Parathyroid adenoma (tissue), 2 donors: Measurements from ENCODE around the gene FCHSD1.

Source experiments
- H2AFZ ChIP-seq: fragments of 300-600 bp; sonication (generic); one replicate; pipeline ENCODE4 v1.7.0; 2017; ENCODE audit warnings: antibody characterized with exemption, mild to moderate bottlenecking
- H3K27ac ChIP-seq: fragments of 300-600 bp; sonication (generic); one replicate; pipeline ENCODE4 v1.7.0; 2017
- H3K27me3 ChIP-seq: fragments of 300-600 bp; sonication (generic); one replicate; pipeline ENCODE4 v1.7.0; 2017; ENCODE audit warnings: low read length; ENCODE audit not compliant: control insufficient read depth, insufficient read depth
- H3K36me3 ChIP-seq: fragments of 300-600 bp; sonication (generic); one replicate; pipeline ENCODE4 v1.7.0; 2017; ENCODE audit warnings: low read length; ENCODE audit not compliant: control insufficient read depth, insufficient read depth
- H3K4me1 ChIP-seq: fragments of 300-600 bp; sonication (generic); one replicate; pipeline ENCODE4 v1.7.0; 2017; ENCODE audit warnings: control low read depth
- H3K4me2 ChIP-seq: fragments of 300-600 bp; sonication (generic); one replicate; pipeline ENCODE4 v1.7.0; 2017; ENCODE audit warnings: low read length
- H3K4me3 ChIP-seq: fragments of 300-600 bp; sonication (generic); one replicate; pipeline ENCODE4 v1.7.0; 2017; ENCODE audit warnings: low read depth, low read length
- H3K79me2 ChIP-seq: fragments of 300-600 bp; sonication (generic); one replicate; pipeline ENCODE4 v1.7.0; 2017; ENCODE audit warnings: control low read depth
- H3K9ac ChIP-seq: fragments of 300-600 bp; sonication (generic); one replicate; pipeline ENCODE4 v1.7.0; 2017; ENCODE audit warnings: mild to moderate bottlenecking
- H3K9me3 ChIP-seq: fragments of 300-600 bp; sonication (generic); one replicate; pipeline ENCODE4 v1.7.0; 2017; ENCODE audit warnings: low read length; ENCODE audit not compliant: control insufficient read depth
- TF ChIP-seq, protein P1 (sequence below): fragments of 300-600 bp; sonication (generic); IDR thresholded peaks from one replicate; pipeline ENCODE4 v1.7.0; 2017; ENCODE audit warnings: antibody characterized with exemption, mild to moderate bottlenecking
- donor health status: primary hyperparathyroidism.

Gene FCHSD1

DNA sequence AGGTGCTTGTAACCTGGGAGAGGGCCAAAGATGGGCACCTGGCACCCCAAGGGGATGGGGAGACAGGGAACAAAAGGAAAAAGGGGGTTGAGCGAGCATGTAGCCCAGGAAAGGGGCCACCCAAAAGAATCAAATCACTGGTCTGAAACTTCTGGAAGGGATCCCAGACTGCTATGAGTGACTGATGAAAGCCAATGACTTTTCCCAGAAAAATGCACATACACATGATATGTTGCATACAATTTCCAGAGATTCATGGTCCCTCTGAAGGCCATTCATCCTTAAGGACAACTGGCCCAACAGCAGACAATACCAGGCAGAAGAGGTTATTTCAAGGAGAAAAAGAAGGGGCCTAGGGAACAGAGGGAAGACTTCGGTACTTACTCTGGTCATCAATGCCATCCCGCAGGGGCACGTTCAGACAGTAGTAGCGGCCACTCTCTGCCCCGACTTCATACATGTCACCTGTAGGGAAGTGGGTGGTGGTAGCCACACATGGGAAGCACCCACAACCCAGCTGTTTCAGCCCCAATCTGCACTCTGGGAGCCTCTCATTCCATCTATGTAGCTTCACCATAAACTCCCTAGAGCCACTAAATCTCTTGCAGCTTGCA is 22.9 kb downstream of the FCHSD1 start:
- no peak overlapping the region for H2AFZ ChIP-seq
- no peaks in the 10 kb centered on the region for H3K36me3 ChIP-seq
- peaks cover 4% of the 10 kb centered on the region for H3K79me2 ChIP-seq
- no peak overlapping the region for H3K9ac ChIP-seq
- H3K27me3 ChIP-seq = no peaks in the 10 kb centered on the region
- peaks cover 18% of the 10 kb centered on the region for H3K4me1 ChIP-seq
- no peaks in the 10 kb centered on the region for H3K9me3 ChIP-seq
- TF ChIP-seq, protein P1, sequence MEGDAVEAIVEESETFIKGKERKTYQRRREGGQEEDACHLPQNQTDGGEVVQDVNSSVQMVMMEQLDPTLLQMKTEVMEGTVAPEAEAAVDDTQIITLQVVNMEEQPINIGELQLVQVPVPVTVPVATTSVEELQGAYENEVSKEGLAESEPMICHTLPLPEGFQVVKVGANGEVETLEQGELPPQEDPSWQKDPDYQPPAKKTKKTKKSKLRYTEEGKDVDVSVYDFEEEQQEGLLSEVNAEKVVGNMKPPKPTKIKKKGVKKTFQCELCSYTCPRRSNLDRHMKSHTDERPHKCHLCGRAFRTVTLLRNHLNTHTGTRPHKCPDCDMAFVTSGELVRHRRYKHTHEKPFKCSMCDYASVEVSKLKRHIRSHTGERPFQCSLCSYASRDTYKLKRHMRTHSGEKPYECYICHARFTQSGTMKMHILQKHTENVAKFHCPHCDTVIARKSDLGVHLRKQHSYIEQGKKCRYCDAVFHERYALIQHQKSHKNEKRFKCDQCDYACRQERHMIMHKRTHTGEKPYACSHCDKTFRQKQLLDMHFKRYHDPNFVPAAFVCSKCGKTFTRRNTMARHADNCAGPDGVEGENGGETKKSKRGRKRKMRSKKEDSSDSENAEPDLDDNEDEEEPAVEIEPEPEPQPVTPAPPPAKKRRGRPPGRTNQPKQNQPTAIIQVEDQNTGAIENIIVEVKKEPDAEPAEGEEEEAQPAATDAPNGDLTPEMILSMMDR = no peak
- no peak overlapping the region for H3K4me2 ChIP-seq
- no peak overlapping the region for H3K27ac ChIP-seq
- no peak overlapping the region for H3K4me3 ChIP-seq

DNA sequence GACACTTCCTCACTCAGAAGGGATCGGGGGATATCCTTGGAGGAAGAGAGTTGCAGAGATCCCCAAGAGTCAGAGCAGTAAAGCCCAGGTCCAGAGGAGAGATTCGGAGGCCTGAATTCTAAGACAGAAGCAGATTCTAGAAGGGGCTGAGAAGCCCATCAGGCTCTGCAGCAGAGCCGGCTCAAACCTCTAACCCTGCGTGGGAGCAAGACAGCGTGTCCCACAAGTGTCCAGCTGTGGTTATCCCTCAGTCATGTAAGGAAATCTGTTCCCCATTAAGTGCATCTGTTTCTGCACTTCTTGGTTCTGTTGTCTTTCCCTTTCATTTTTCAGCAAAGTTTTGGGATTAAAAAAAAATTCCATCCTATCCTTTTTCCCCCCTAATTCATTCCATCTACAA is 27.6 kb downstream of the FCHSD1 start:
- H3K4me2 ChIP-seq = no peak overlapping the region
- H3K27ac ChIP-seq = no peak overlapping the region
- no peak overlapping the region for H3K9ac ChIP-seq
- no peaks in the 10 kb centered on the region for H3K79me2 ChIP-seq
- no peaks in the 10 kb centered on the region for H3K9me3 ChIP-seq
- no peaks in the 10 kb centered on the region for H3K27me3 ChIP-seq
- peaks cover 18% of the 10 kb centered on the region for H3K4me1 ChIP-seq
- no peaks in the 10 kb centered on the region for H3K36me3 ChIP-seq
- H2AFZ ChIP-seq = no peak overlapping the region
- TF ChIP-seq, protein P1 = no peak
- no peak overlapping the region for H3K4me3 ChIP-seq

DNA sequence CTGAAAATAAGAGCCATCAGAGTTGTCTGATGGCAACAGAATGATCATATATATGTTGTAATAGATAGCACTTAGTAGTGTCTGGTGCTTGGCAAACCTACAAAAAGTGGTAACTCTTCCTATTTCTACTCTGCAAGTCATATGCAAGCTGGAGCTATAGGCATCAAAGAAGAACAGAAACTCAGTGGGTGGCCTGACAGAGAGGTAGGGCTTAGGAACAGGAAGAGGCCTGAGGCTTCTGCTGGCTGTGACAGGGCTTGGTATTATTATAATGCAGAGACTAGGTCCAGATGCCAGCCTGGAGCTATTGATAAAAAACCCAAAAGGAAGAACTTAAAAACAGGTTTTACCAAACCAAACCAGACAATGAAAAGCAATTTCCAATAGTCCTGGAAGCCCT is 28.0 kb downstream of the FCHSD1 start:
- Histone ChIP-seq H3K9ac (no peak overlapping the region), H3K27ac (no peak overlapping the region)
- TF ChIP-seq, protein P1 = no peak

DNA sequence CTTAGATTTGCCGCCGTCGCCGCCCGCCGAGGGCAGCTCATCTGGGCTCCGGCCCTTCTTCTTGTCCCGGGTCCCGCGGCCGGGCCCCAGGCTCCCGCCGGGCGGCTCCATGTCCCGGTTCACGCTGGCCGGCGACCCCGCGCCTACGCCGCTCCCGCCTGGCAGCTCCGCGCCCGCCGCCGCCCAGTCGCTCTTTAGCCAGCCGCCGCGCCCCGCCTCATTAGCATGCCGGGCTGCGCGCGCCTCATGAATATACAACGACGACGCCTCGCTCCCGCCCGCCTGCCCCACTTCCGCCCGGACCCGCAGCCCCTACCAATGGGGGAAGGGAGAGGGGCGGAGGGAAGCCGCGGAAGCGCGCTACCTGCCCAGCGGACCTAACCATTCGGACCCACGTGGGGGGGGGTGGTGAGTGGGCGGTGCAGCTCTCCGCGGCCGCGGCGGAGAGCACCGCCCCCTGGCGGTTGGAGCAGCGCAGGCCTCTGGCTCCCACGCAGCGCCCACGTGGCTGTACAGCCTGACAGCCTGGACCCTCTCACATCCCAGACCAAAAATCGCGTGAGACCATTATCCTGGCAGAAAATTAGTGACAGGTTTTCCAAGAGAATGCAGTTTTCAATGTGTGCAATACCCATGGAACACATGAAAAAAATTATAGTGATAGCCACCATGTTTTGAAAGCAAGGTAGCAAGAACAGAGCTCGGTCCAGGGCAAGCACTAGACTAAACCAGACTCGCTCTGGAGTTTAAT is 32.2 kb downstream of the FCHSD1 start, which contains the start of gene DIAPH1:
Gene DIAPH1 (minus strand): TSS at position 197 of the 751 bp plus-strand sequence. CDS start 86 bp downstream, at position 111.
- H3K27me3 ChIP-seq = no peaks in the 10 kb centered on the region
- no peaks in the 10 kb centered on the region for H3K9me3 ChIP-seq
- peaks cover 6% of the 10 kb centered on the region for H3K79me2 ChIP-seq
- H3K4me1 ChIP-seq = peaks cover 14% of the 10 kb centered on the region
- peak within 1 kb of the TSS; percentile 79 for H3K9ac ChIP-seq
- peak within 1 kb of the TSS; percentile 90 for H3K4me3 ChIP-seq
- peak within 1 kb of the TSS; percentile 84 for H2AFZ ChIP-seq
- TF ChIP-seq, protein P1 = peak; percentile 100
- no peaks in the 10 kb centered on the region for H3K36me3 ChIP-seq
- H3K4me2 ChIP-seq = peak within 1 kb of the TSS; percentile 86
- H3K27ac ChIP-seq = peak within 1 kb of the TSS; percentile 82

More for the DNA sequence above, 28.0 kb downstream of the FCHSD1 start:
- Histone ChIP-seq H3K36me3 (no peaks in the 10 kb centered on the region), H3K4me3 (no peak overlapping the region), H3K4me1 (peaks cover 18% of the 10 kb centered on the region), H2AFZ (no peak overlapping the region), H3K9me3 (no peaks in the 10 kb centered on the region), H3K27me3 (no peaks in the 10 kb centered on the region), H3K79me2 (no peaks in the 10 kb centered on the region), H3K4me2 (no peak overlapping the region)
